HL-60 (cell line): Measurements from ENCODE around the gene SEC22C.

Experiments
- DNase-seq, 2 experiments: peaks; one replicate each; pipeline ENCODE4 v3.0.0-alpha.2; 2010 to 2020; ENCODE audit warnings: low read depth in 1 of 2, low spot score in 1 of 2
- H3K27ac ChIP-seq: fragments of 250-450 bp; sonication (Bioruptor Pico); replicated peaks from 2 replicates; pipeline ENCODE4 v1.5.1; 2020; ENCODE audit warnings: mild to moderate bottlenecking, moderate library complexity
- H3K27me3 ChIP-seq: fragments of 250-450 bp; sonication (Bioruptor Pico); 2 replicates; pipeline ENCODE4 v1.5.1; 2021; ENCODE audit warnings: mild to moderate bottlenecking, moderate library complexity; ENCODE audit not compliant: insufficient read depth, poor library complexity, severe bottlenecking
- H3K4me3 ChIP-seq: replicated peaks from 2 replicates; pipeline ENCODE4 v1.5.1; 2011; ENCODE audit warnings: mild to moderate bottlenecking, control low read depth, low read length; ENCODE audit not compliant: insufficient read depth
- CTCF ChIP-seq: IDR thresholded peaks from one replicate; pipeline ENCODE4 v1.5.1; 2011; ENCODE audit warnings: low read length, control low read depth, inconsistent platforms; ENCODE audit not compliant: insufficient read depth
- GABPA ChIP-seq: IDR thresholded peaks from 2 replicates; pipeline ENCODE4 v1.6.1; 2012; ENCODE audit warnings: low read depth
- POLR2AphosphoS5 ChIP-seq: IDR thresholded peaks from 2 replicates; pipeline ENCODE4 v1.6.1; 2012; ENCODE audit warnings: low read depth
- REST ChIP-seq: IDR thresholded peaks from 2 replicates; pipeline ENCODE4 v1.6.1; 2012; ENCODE audit warnings: low read depth; ENCODE audit not compliant: insufficient replicate concordance
- SPI1 ChIP-seq: IDR thresholded peaks from 2 replicates; pipeline ENCODE4 v1.6.1; 2012; ENCODE audit warnings: low read depth, mild to moderate bottlenecking, borderline replicate concordance

The SEC22C gene

GRCh38 chr3:42514876-42515275 is 66.9 kb downstream of the SEC22C start:
- no peaks in the 10 kb centered on the region for H3K27me3 ChIP-seq
- no peak for DNase-seq
- TF ChIP-seq REST (no peak), SPI1 (no peak), CTCF (no peak), POLR2AphosphoS5 (no peak), GABPA (no peak)
- no peak overlapping the region for H3K4me3 ChIP-seq
- no peak overlapping the region for H3K27ac ChIP-seq

- Histone ChIP-seq H3K27ac (no peak overlapping the region), H3K27me3 (no peaks in the 10 kb centered on the region), H3K4me3 (no peak overlapping the region)
- TF ChIP-seq POLR2AphosphoS5 (no peak), SPI1 (no peak), REST (no peak), CTCF (no peak), GABPA (no peak)
- no peak for DNase-seq
Measured at GRCh38 chr3:42513521-42513920, 68.2 kb downstream of the SEC22C start.

GRCh38 chr3:42513121-42513520 is 68.6 kb downstream of the SEC22C start:
- Histone ChIP-seq H3K27me3 (no peaks in the 10 kb centered on the region), H3K4me3 (no peak overlapping the region), H3K27ac (no peak overlapping the region)
- DNase-seq, result no peak
- no peak for TF ChIP-seq REST
- TF ChIP-seq CTCF, result no peak
- no peak for TF ChIP-seq SPI1
- no peak for TF ChIP-seq GABPA
- no peak for TF ChIP-seq POLR2AphosphoS5
